ENCODE results near the gene KRTAP4-4. TPM values are rescaled to one million over a fixed set of nuclear protein-coding genes. Genes with fewer than 3 reads are reported as not detected.
"Not testable (repeated sequence)": the region's sequence is repeated elsewhere in the genome, so short reads cannot be mapped to it uniquely, and the experiment has no call there.

Gene KRTAP4-4
- not detected for total RNA-seq

DNA sequence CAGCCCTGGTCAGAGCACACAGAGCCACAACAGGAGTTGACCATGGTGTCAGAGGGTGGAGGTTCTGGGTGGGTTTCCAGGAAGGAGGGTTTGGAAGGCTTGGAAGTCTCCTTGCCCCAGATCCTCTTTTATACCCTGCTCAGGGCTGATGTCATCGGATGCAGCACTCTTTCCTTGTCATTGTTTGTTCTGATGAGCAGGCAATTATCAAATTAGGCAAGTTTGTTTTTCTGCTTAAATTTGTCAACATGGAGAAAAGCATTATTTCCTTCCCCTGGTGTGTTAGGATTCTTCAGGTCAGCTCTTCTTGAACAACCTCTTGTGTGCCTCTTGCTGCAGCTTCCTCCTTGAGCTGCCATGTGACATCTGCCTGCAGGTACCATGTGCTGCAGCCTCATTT lies at the start of gene KRTAP4-4:
Gene KRTAP4-4, minus strand, starts transcription at position 101 of the 400 bp plus-strand sequence. Its CDS starts 57 bp downstream, at position 44.
- DNase-seq (ENCODE audit: low spot score): no peak
- no peak for ATAC-seq

DNA sequence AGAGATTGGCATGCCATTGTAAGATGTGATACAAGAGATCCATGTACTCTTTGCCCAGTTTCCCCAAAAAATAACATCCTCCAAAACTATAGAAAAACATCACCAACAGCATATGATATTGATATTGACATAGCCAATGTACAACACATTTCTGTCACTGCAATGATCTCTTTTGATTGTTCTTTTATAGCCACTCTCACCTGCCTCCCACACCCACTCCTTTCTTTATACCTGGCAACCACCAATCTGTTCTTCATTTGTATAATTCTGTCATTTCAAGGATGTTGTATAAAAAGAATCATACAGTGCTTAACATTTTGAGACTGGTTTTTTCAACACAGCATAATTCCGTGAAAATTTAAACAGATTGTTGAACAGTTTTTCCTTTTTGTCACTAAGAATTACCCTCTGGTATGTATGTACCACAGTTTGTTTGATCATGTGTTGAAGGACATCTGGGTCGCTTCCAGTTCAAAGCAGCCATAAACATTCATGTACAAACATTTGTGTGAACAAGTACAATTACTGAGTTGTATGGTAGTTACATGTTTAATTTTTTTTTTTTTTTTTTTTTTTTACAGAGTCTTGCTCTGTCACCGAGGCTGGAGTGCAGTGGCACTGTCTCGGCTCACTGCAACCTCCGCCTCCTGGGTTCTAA lies 39.0 kb upstream of the KRTAP4-4 start:
- ATAC-seq (no peak), DNase-seq (ENCODE audit: low spot score) (no peak)

DNA sequence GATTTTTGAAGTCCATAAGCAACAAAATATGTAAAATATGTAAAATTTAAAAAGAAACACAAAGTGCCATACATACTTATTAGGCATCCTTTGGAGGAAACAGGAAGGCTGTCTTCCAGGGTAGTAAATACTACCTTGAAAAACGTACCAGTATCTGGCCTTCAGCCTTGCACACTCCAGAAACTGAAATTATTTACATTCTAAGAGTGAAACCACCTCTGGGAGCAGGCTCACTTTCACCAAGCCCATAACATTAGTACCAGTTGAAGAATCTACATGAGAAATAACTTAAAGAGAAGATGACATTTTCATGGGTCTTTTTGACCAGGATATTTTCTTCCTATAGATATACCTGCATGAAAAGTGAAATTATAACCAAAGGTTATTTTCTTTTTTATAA lies 35.5 kb upstream of the KRTAP4-4 start:
- no peak for ATAC-seq
- DNase-seq (ENCODE audit: low spot score): no peak

DNA sequence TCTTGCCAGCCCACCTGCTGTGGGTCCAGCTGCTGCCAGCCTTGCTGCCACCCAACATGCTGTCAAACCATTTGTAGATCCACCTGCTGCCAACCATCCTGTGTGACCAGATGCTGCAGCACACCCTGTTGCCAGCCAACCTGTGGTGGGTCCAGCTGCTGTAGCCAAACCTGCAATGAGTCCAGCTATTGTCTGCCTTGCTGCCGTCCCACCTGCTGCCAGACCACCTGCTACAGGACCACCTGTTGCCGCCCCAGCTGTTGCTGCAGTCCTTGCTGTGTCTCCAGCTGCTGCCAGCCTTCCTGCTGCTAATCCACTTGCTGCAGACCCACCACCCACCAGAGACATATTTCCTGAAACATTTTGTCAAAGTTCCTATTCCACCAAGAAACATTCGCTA lies 29.8 kb upstream of the KRTAP4-4 start:
- no peak for ATAC-seq
- no peak for DNase-seq (ENCODE audit: low spot score)

DNA sequence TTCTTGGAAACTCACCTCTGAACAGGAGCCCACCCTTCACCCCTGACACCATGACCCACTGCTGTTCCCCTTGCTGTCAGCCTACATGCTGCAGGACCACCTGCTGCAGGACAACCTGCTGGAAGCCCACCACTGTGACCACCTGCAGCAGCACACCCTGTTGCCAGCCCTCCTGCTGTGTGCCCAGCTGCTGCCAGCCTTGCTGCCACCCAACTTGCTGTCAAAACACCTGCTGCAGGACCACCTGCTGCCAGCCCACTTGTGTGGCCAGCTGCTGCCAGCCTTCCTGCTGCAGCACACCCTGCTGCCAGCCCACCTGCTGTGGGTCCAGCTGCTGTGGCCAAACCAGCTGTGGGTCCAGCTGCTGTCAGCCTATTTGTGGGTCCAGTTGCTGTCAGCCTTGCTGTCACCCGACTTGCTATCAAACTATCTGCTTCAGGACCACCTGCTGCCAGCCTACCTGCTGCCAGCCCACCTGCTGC lies 29.3 kb upstream of the KRTAP4-4 start, which contains the start of gene KRTAP9-1:
Gene KRTAP9-1, plus strand, starts transcription at position 51 of the 482 bp plus-strand sequence. Its CDS starts 0 bp downstream, at position 51.
- ATAC-seq; DNase-seq (ENCODE audit: low spot score): not testable (repeated sequence)

DNA sequence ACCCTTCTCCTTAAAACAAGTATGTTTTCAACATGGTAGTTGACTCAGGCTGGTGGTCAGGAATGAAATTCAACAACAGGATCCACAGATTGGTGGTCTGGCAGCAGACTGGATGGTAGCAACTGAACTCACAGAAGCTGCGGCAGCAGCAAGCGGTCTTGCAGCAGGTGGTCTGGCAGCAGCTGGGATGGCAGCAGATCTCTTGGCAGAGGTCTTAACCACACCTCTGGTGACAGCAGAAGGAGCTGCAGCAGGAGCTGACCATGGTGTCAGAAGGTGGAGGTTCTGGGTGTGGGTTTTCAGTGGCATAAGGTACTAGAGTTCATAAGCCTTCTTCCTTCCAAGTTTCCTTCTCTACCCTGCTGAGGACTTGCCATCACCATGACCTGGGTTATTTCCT lies 26.3 kb upstream of the KRTAP4-4 start:
- ATAC-seq (no peak), DNase-seq (ENCODE audit: low spot score) (no peak)

DNA sequence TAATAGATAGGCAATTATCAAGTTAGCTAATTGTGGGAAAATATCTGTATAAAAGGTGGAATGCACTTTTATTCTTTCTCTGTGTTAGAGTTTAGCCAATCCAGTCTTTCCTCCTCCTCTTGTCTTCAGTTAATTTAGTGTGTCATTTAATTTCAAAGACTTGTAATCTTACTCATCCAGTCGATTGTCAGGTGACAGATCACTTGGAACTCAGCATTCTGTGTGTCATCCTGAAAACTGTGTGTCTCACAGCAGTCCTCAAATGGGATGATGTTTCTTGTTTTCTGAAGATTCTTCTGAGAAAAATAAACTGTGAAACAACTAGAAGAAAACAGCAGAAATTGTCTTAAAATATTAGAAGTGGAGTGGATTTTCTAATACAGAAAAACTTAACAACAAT lies 24.5 kb upstream of the KRTAP4-4 start:
- ATAC-seq: no peak
- no peak for DNase-seq (ENCODE audit: low spot score)

DNA sequence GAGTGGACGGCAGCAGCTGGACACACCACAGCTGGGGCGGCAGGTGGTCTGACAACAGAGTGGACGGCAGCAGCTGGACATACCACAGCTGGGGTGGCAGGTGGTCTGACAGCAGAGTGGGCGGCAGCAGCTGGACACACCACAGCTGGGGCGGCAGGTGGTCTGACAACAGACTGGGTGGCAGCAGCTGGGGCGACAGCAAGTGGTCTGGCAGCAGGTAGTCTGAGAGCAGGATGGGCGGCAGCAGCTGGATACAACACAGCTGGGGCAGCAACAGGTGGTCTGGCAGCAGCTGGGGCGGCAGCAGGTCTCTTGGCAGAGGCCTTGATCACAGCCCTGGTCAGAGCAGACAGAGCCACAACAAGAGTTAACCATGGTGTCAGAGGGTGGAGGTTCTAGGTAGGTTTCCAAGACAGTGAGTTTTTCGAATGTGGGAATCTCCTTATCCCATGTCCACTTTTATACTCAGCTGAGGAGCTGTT lies 24.0 kb upstream of the KRTAP4-4 start, which contains the start of gene KRTAP4-1:
Gene KRTAP4-1, minus strand, starts transcription at position 432 of the 482 bp plus-strand sequence. Its CDS starts 57 bp downstream, at position 375.
- ATAC-seq (no peak), DNase-seq (ENCODE audit: low spot score) (no peak)

DNA sequence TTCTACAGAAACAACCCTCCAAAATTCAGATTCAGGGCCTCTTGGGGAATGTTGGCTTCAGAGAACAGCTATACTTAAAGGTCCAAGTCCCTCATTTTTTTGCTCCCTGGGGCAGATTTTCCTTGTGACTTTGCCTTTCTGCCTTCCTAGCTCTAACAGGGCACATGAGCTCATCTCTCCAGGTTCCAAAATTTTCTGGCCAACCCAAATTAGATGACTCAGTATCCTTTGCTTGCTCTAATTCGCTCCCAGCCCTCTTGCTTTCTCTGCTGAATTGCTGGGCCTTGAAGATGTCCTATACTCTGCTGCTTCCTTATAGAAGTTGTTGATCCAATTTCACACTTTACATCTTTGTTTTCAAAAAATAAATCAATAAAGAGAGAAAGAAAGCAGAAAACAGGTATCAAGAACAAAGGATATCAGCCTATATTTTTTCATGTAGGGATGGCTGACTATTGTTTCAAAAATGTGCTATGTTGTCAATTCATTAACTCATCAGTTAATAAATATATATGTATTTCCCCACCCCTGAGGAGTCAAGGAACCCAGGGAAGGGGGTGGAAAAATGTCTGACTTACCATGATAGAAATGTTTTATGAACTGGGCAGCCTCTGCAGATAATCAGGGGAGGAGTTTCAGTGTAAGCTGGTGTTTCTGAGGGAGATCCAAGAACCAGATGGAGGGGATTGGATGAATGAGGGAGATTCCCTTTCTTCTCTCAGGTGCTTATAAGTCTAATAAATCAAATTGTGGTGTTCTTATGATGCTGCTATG lies 18.5 kb upstream of the KRTAP4-4 start:
- DNase-seq (ENCODE audit: low spot score): no peak
- ATAC-seq: no peak

DNA sequence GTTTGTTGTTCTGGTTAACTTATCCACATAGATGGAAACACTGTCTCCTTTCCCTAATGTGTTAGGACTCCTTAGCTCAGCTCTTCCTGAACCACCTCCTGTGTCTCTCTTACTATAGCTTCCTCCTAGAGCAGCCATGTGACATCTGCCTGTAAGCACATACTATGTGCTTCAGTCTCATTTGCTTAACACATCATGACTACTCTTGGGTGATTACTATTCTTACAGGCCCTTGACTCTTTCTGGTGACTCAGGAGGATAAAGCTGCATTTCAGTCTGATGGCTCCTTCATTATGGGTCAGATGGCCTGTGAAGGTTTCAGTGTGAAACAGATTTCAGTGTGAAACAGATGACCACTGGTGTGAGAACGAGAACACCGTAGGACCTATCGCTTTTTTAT lies 17.8 kb upstream of the KRTAP4-4 start:
- no peak for DNase-seq (ENCODE audit: low spot score)
- ATAC-seq: no peak

DNA sequence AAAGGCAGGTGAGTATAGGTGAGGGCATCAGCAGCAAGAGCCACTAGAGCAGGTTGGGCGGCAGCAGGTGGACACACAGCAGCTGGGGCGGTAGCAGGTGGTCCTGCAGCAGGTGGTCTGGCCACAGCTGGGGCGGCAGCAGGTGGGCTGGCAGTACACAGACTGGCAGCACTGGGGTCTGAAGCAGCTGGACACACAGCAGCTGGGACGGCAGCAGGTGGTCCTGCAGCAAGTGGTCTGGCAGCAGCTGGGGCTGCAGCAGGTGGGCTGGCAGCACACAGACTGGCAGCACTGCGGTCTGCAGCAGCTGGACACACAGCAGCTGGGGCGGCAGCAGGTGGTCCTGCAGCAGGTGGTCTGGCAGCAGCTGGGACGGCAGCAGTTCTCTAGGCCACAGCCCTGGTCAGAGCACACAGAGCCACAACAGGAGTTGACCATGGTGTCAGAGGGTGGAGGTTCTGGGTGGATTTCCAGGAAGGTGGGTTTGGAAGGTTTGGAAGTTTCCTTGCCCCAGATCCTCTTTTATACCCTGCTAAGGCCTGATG lies 17.3 kb upstream of the KRTAP4-4 start, which contains the start of gene KRTAP4-2:
Gene KRTAP4-2, minus strand, starts transcription at position 495 of the 545 bp plus-strand sequence. Its CDS starts 57 bp downstream, at position 438.
- no peak for ATAC-seq

DNA sequence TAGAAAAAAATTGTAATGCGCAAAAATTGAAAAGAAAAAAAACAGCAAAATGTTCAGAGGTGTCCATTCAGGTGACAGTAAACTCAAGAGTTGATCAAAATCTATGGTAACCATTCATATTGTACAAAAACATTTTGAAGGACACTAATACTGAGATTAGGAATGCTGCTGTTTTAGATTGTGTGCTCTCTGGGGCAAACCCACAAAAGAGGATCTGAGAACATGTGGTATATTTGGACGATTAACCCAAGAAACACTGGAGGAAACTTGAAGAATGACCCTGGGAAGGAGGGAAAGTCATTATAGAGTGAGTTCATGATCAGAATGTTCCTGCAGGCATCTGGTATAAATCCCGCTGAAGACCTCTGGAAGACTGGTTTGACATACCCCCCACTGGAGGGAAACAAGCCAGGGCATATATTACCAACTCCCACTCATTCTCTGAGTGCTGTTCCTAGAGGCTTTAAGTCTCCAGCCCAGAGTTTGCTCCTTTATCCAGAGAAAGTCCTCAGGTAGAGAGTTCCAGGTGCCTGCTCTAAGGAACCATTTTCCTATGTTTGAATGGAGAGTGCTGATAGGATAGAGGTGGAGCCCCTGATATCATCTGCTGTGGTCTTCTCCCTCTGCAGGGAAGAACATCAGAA lies 16.3 kb upstream of the KRTAP4-4 start:
- ATAC-seq (no peak), DNase-seq (ENCODE audit: low spot score) (no peak)

More for the DNA sequence above, 17.3 kb upstream of the KRTAP4-4 start, which contains the start of gene KRTAP4-2:
- no peak for DNase-seq (ENCODE audit: low spot score)

DNA sequence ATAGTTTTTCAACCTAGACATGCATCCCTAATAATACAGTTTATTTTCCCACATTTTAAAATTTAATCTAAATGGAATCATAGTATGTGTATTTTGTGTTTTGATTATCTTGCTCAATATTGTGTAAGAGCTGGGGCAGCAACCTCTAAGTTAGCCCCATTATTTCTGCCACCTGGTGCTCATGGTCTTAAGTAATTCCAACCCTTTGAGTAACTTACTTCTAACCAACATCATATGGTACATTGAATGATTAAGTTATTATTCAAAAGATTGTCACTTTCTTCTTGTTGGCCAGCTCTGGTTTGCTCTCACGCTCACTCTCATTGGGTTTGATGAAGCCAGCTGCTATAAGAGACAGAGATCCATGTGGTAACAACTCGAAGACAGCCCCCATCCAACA lies 11.3 kb upstream of the KRTAP4-4 start:
- no peak for ATAC-seq

DNA sequence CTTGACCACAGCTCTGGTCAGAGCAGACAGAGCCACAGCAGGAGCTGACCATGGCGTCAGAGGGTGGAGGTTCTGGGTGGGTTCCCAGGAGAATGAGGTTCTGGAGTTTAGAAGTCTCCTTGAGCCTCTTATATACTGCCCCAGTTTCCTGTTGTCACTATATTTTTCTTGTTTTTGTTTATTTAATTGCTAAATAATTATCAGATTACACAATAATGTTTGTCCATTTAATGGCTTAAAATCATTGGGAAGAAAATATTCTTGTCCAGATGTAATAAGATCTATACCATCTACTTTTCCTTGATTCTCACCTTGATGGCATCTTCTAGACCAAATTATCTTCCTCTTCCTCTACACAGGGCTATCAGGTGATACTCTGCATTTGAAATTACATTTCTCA lies 7.6 kb upstream of the KRTAP4-4 start, which contains the start of gene KRTAP4-3:
Gene KRTAP4-3, minus strand, starts transcription at position 101 of the 400 bp plus-strand sequence. Its CDS starts 49 bp downstream, at position 52.
- no peak for ATAC-seq
- no peak for DNase-seq (ENCODE audit: low spot score)

More for the DNA sequence above, 11.3 kb upstream of the KRTAP4-4 start:
- DNase-seq (ENCODE audit: low spot score): no peak

DNA sequence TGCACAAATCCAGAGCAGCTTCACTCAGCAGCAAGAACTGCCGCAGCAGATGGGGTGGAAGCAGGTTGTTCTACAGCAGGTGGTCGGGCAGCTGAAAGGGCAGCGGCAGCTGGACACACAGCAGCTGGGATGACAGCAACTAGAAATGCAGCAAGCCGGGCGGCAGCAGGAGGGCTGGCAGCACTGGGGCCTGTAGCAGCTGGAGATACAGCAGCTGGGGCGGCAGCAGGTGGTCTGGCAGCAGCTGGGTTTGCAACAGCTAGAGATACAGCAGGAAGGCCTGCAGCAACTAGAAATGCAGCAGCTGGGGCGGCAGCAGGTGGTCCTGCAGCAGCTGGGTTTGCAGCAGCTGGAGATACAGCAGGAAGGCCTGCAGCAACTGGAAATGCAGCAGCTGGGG lies 7.0 kb upstream of the KRTAP4-4 start:
- ATAC-seq (no peak), DNase-seq (ENCODE audit: low spot score) (no peak)

DNA sequence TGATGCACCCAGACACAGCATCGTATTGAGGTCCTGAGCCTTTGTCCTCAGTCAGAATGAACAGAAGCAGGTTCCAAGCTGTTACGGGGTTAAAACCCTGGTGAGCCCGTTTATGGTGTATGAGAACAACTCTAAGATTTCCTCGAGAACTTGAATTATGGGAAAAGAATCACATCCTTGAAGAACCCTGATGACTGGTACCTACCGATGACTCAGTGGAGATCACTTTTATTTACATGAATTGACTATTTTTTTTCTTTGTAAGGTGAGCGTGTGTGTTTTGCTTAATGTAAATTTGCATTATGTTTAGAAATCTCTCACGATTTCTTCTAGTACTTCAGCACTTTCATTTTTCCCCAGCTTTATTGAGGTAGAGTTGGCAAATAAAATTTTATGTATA lies 3.3 kb upstream of the KRTAP4-4 start:
- no peak for ATAC-seq

DNA sequence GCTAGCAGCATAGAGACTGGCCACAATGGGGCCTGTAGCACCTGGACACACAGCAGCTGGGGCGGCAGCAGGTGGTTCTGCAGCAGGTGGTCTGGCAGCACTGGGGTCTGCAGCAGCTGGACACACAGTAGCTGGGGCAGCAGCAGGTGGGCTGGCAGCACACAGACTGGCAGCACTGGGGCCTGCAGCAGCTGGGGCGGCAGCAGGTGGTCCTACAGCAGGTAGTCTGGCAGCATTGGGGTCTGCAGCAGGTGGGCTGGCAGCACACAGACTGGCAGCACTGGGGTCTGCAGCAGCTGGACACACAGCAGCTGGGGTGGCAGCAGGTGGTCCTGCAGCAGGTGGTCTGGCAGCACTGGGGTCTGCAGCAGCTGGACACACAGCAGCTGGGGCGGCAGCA lies 358 bp downstream of the KRTAP4-4 start:
- ATAC-seq; DNase-seq (ENCODE audit: low spot score): not testable (repeated sequence)

More for the DNA sequence above, 3.3 kb upstream of the KRTAP4-4 start:
- DNase-seq (ENCODE audit: low spot score): no peak

DNA sequence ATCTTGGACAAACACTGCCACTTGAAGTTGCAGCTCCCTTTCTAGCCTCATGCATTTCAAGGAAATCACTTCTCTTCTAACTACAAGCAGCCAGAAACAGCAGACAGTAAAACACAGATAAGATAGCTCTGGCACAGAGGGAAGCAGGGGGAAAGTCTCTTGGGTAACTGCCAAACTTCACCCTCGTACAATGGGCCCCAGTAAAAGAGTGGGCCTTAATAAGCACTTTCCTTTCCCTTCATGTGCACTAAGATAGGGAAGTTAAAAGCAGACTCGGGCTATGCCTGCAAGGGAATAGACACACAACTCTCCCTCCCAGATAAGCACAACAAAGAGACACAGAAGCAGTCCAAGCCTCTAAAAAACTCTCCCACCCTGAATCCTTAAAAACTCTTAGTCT lies 6.7 kb downstream of the KRTAP4-4 start:
- DNase-seq (ENCODE audit: low spot score) (no peak), ATAC-seq (no peak)

DNA sequence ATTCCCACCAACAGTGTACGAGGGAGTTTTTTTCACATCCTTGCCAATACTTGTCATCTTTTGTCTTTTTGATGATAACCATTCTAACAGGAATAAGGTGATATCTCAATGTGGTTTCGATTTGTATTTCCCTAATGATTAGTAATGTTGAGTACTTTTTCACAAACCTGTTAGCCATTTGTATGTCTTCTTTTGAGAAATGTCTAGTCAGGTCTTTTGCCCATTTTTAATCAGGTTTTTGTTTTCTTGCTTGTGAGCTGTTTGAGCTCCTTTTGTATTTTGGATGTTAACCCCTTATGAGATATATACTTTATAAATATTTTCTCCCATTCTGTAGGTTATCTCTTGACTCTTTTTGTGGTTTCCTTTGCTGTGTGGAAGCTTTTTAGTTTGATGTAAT lies 9.0 kb downstream of the KRTAP4-4 start:
- ATAC-seq (no peak), DNase-seq (ENCODE audit: low spot score) (no peak)

DNA sequence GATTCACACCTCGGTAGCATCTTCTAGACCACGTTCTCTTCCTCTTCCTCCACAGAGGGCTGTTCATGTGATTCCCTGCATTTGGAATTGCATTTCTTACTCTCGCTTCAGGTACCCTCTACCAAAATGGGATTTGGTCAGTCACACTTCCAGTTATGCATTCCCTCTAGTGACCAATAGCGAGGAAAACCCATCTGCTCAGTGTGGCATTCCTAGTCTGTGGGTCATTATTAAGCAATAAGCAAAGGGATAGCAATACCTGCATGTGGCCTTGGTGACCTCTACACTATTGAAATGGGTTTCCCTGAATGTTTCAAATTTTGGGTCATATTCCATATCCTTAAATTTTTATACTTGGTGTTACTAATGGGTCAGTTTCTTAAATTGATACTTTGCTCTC lies 10.5 kb downstream of the KRTAP4-4 start:
- ATAC-seq (no peak), DNase-seq (ENCODE audit: low spot score) (no peak)

DNA sequence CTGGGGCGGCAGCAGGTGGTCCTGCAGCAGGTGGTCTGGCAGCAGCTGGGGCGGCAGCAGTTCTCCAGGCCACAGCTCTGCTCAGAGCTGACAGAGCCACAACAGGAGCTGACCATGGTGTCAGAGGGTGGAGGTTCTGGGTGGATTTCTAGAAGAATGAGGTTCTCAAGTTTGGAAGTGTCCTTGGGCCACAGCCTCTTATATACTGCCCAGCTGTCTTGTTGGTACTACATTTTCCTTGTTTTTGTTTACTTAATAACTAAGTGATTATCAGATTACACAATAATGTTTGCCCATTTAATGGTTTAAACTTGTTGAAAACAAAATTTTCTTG lies 10.9 kb downstream of the KRTAP4-4 start, which contains the start of gene KRTAP4-5:
Gene KRTAP4-5, minus strand, starts transcription at position 174 of the 334 bp plus-strand sequence. Its CDS starts 58 bp downstream, at position 116.
- DNase-seq (ENCODE audit: low spot score): no peak
- ATAC-seq: no peak

Measured in left lobe of liver (tissue), 2 donors.